ENCODE measurements around the gene PAK3. TPM values are rescaled to one million over a fixed set of nuclear protein-coding genes. Genes with fewer than 3 reads are reported as not detected.
A peak's percentile ranks its signal among the peaks of the same experiment; 100 is the strongest.

The PAK3 gene
- polyA plus RNA-seq, 1 donor = 6.5 TPM

DNA sequence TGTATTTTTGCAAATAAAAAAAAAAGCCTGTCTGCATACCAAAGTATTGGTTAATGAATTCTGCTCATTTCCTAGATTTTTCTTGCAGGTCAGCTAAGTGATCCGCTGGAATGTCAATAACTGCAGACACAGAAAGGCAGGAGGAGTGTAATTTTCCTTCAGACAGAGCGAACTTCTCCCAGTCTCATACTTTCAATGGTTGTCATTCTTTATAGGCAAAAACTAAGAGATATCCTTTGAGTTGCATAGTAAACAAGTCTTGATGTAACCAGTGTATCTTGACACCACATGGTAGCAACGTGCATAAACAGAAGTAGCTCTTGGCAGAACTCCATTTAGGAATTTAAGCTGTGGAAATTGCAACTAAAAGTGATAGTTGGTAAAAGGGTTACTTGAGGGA is 166.1 kb downstream of the PAK3 start:
- DNase-seq = no peak

DNA sequence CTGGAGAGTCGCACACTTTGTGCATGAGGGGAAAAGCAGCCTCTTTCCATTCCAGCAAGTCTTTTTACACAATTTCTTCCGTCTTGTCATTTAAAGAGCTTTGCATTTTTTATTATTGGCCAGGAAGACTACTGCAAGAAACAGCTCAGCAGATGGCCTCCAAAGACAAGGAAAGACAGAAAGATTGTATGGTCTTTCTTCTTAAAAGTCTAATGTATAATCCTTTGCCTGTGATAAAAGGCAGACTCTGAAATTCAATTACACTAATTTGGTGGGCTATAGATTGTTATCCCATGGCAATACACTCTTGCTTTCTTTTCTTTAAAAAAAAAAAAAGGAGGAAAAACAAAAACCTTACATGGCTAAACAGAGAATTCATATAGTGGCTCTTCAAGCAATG is 168.4 kb downstream of the PAK3 start:
- DNase-seq = no peak

DNA sequence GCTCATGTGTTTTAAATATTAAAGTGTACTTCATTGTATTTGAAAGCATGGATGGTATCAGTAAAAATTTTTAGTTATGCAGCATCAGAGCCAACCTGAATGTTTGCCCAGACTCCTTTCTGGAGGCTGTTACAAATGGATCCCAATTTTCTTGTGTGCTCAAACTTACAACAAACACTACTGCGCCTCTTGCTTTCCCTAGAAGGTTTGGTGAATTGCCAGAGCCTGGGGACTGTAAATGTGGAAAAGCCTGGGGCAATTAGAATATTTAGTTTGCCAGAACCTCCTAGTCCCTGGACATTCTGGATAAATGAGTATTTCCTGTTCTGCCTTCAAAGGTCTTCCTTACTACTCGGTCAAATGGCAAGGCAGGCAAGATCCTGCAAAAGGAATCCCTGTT is 169.5 kb downstream of the PAK3 start:
- DNase-seq = no peak

DNA sequence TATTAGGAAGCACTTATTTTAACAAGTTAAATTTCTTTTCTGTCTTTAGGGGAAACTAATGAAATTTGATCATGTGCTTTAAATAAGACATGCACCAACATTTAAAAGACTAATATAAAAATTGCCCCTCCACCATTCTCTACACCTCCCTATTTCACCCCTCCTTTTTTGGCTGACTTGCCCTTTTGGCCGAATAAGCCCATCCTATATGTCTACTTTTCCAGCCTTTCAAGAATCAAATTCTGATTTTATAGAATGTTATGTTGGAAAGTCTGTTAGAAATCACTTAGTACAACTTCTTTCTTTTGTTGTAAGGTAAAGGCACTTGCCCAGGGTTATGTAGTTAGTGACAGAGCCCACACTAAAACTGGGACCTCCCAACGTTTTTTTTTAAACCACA is 172.5 kb downstream of the PAK3 start:
- DNase-seq = no peak

DNA sequence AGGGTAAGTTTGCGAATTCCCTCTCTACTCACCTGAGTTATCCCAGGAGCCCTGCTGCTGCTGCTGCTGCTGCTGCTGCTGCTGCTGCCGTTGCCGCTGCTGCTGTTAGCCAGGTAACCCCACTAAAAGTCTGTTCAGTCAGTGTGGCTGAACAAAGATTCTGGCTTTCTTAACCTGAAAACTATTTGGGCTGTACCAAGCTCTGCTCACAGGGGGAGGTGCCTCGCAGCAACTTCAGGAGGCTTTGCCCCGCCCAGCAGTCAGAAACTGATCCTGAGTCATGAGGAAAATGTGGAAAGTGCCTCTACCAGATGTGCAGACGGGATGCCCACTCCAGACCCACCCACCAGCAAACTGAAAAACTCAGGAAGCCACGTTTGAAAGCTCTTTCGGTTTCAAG is 174.3 kb downstream of the PAK3 start, which contains the start of gene CAPN6:
Gene CAPN6, minus strand, starts transcription at position 145 of the 400 bp plus-strand sequence. CDS start 6,547 bp downstream, outside the sequence.
- DNase-seq = peak; percentile 28

Other genes starting within 250 kb of the PAK3 start
- gene CAPN6, start 174.3 kb downstream of the PAK3 start, polyA plus RNA-seq (ENCODE audit: insufficient read length) = 26.3 TPM